SU-DHL-6 (cell line): Measurements from ENCODE around the gene LHPP.

Source experiments
- CTCF ChIP-seq: fragments of 200-600 bp; sonication (generic); IDR thresholded peaks from one replicate; pipeline ENCODE4 v1.5.1; 2017; ENCODE audit warnings: antibody characterized with exemption, mild to moderate bottlenecking, low read length, moderate library complexity; ENCODE audit not compliant: insufficient read depth, poor library complexity, severe bottlenecking
- EZH2phosphoT487 ChIP-seq: fragments of 200-600 bp; sonication (generic), shearing (Covaris generic); conservative IDR thresholded peaks from 2 replicates; pipeline ENCODE4 v1.6.1; 2018; ENCODE audit warnings: mild to moderate bottlenecking, antibody characterized with exemption, low read length, moderate library complexity, mixed read lengths

GRCh38 chr10:124619802-124620490 lies 158.3 kb downstream of the LHPP start:
- TF ChIP-seq CTCF = no peak
- TF ChIP-seq EZH2phosphoT487 = no peak
